Endodermal cell (in vitro differentiated cells): ENCODE results near the gene KAT7. TPM values are rescaled to one million over a fixed set of nuclear protein-coding genes. Genes with fewer than 3 reads are reported as not detected.

ENCODE experiments used
- DNase-seq: peaks from one replicate; pipeline ENCODE4 v3.0.0-alpha.2; 2017
- H3K27ac ChIP-seq: 2 replicates; pipeline ENCODE4 v1.5.1; 2013; ENCODE audit warnings: mild to moderate bottlenecking, low read depth, low read length, moderate library complexity
- H3K27me3 ChIP-seq: 2 replicates; pipeline ENCODE4 v1.6.1; 2013; ENCODE audit warnings: mild to moderate bottlenecking, low read length, moderate library complexity; ENCODE audit not compliant: insufficient read depth, control insufficient read depth, poor library complexity, severe bottlenecking
- H3K36me3 ChIP-seq: 2 replicates; pipeline ENCODE4 v1.7.0; 2013; ENCODE audit warnings: mild to moderate bottlenecking, low read length, moderate library complexity; ENCODE audit not compliant: control insufficient read depth, insufficient read depth
- H3K4me1 ChIP-seq: one replicate; pipeline ENCODE4 v1.7.0; 2013; ENCODE audit warnings: low read length; ENCODE audit not compliant: control insufficient read depth, insufficient read depth
- H3K4me3 ChIP-seq: 2 replicates; pipeline ENCODE4 v1.5.1; 2013; ENCODE audit warnings: mild to moderate bottlenecking, low read length, moderate library complexity
- H3K9ac ChIP-seq: 2 replicates; pipeline ENCODE4 v1.6.1; 2013; ENCODE audit warnings: mild to moderate bottlenecking, low read length, moderate library complexity; ENCODE audit not compliant: poor library complexity, severe bottlenecking; ENCODE audit errors: extremely low read depth
- H3K9me3 ChIP-seq: 2 replicates; pipeline ENCODE4 v1.6.1; 2013; ENCODE audit warnings: mild to moderate bottlenecking, low read length, moderate library complexity; ENCODE audit not compliant: control insufficient read depth
- H3K27ac Mint-ChIP-seq: 2 replicates; pipeline ENCODE4 v1.8.0; 2020; ENCODE audit warnings: mixed read lengths
- H3K27me3 Mint-ChIP-seq: 2 replicates; pipeline ENCODE4 v1.8.0; 2021; ENCODE audit warnings: mild to moderate bottlenecking, mixed read lengths; ENCODE audit not compliant: insufficient read depth
- H3K36me3 Mint-ChIP-seq: 2 replicates; pipeline ENCODE4 v1.8.0; 2020; ENCODE audit warnings: low read depth, mixed read lengths
- H3K4me1 Mint-ChIP-seq: 2 replicates; pipeline ENCODE4 v1.8.0; 2020; ENCODE audit warnings: mixed read lengths
- H3K4me3 Mint-ChIP-seq: 2 replicates; pipeline ENCODE4 v1.8.0; 2020; ENCODE audit warnings: mild to moderate bottlenecking, moderate library complexity, mixed read lengths
- H3K9me3 Mint-ChIP-seq: 2 replicates; pipeline ENCODE4 v1.8.0; 2020; ENCODE audit warnings: mild to moderate bottlenecking, mixed read lengths
- WGBS, 2 experiments: methylation state at CpG; one replicate each; pipeline versions ENCODE4 v1.1.5 to v1.1.7; 2013; ENCODE audit warnings: missing lambda C conversion rate in 2 of 2, mixed read lengths in 1 of 2; ENCODE audit not compliant: insufficient coverage in 1 of 2, insufficient read length in 1 of 2; 5-methylcytosine and 5-hydroxymethylcytosine counted together
- total RNA-seq, 2 donors: library from RNA; stranded (reverse); fragmentation: NEBNext Ultra II Directional in 1 of 2; extraction: Animal tissue kit (Norgen Biotek cat#: 25700) in 1 of 2; gene quantifications; 2 replicates in 1 of 2; 3 replicates in 1 of 2; pipeline ENCODE4 v1.2.1, GENCODE V29; 2021
- TF ChIP-seq, protein P1 (sequence below): fragments of 200-600 bp; sonication (generic); conservative IDR thresholded peaks from 2 replicates; pipeline ENCODE4 v1.5.0; 2021; ENCODE audit warnings: antibody characterized with exemption, mild to moderate bottlenecking

The KAT7 gene
- total RNA-seq, 2 donors from 2014 or later = 77.8 to 80.5 TPM

DNA sequence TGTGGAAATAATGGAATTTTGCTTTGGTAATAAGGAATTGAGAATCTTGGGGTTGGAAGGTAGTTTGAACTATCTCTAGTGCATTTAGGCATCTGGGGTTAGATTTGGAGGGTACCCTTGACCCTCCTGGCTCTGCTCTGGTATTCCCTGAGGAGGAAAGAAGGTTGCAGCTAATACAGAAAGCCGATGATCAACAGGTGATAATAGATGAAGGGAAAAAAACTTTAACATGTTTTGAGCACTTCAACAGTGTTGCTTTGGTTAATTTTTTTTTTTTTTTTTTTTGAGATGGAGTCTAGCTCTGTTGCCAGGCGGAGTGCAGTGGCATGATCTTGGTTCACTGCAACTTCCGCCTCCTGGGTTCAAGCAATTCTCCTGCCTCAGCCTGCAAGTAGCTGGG is 4.8 kb downstream of the KAT7 start:
- Histone ChIP-seq H3K4me1 (no peaks in the 10 kb centered on the region), H3K9ac (no peak overlapping the region), H3K4me3 (no peak overlapping the region), H3K9me3 (no peaks in the 10 kb centered on the region), H3K36me3 (peaks cover 82% of the 10 kb centered on the region), H3K27ac (no peak overlapping the region), H3K27me3 (no peaks in the 10 kb centered on the region)
- WGBS, 2 experiments = 97 to 100% methylated on average over 3 of the region's 3 CpGs
- H3K9me3 Mint-ChIP-seq = no peaks in the 10 kb centered on the region
- H3K4me3 Mint-ChIP-seq = no peak overlapping the region
- TF ChIP-seq, protein P1, sequence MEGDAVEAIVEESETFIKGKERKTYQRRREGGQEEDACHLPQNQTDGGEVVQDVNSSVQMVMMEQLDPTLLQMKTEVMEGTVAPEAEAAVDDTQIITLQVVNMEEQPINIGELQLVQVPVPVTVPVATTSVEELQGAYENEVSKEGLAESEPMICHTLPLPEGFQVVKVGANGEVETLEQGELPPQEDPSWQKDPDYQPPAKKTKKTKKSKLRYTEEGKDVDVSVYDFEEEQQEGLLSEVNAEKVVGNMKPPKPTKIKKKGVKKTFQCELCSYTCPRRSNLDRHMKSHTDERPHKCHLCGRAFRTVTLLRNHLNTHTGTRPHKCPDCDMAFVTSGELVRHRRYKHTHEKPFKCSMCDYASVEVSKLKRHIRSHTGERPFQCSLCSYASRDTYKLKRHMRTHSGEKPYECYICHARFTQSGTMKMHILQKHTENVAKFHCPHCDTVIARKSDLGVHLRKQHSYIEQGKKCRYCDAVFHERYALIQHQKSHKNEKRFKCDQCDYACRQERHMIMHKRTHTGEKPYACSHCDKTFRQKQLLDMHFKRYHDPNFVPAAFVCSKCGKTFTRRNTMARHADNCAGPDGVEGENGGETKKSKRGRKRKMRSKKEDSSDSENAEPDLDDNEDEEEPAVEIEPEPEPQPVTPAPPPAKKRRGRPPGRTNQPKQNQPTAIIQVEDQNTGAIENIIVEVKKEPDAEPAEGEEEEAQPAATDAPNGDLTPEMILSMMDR = no peak
- no peak for DNase-seq
- no peaks in the 10 kb centered on the region for H3K27me3 Mint-ChIP-seq
- H3K4me1 Mint-ChIP-seq = peaks cover 9% of the 10 kb centered on the region
- H3K36me3 Mint-ChIP-seq = peaks cover 75% of the 10 kb centered on the region
- H3K27ac Mint-ChIP-seq = no peak overlapping the region

DNA sequence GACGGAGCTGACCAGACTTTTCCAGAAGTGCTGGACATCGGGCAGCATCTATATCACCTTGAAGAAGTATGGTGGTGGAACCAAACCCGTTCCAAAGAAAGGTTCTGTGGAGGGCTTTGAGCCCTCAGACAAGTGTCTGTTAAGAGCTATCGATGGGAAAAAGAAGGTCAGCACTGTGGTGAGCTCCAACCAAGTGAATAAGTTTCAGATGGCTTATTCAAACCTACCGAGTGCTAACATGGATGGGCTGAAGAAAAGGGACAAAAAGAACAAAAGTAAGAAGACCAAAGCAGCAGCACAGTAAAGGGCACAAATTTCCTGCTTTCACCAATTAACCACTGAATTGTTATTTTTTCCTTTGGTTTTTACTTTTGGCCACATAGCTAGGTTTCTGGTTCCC is 6.9 kb downstream of the KAT7 start:
- Histone ChIP-seq H3K27ac (no peak overlapping the region), H3K4me3 (no peak overlapping the region), H3K9ac (no peak overlapping the region), H3K9me3 (no peaks in the 10 kb centered on the region), H3K27me3 (no peaks in the 10 kb centered on the region), H3K36me3 (peaks cover 93% of the 10 kb centered on the region), H3K4me1 (no peaks in the 10 kb centered on the region)
- TF ChIP-seq, protein P1 = no peak
- no peak overlapping the region for H3K27ac Mint-ChIP-seq
- H3K4me1 Mint-ChIP-seq = no peaks in the 10 kb centered on the region
- no peak for DNase-seq
- no peaks in the 10 kb centered on the region for H3K9me3 Mint-ChIP-seq
- H3K36me3 Mint-ChIP-seq = peaks cover 83% of the 10 kb centered on the region
- no peaks in the 10 kb centered on the region for H3K27me3 Mint-ChIP-seq
- 92 to 98% methylated on average over 5 of the region's 5 CpGs for WGBS, 2 experiments
- H3K4me3 Mint-ChIP-seq = no peak overlapping the region

DNA sequence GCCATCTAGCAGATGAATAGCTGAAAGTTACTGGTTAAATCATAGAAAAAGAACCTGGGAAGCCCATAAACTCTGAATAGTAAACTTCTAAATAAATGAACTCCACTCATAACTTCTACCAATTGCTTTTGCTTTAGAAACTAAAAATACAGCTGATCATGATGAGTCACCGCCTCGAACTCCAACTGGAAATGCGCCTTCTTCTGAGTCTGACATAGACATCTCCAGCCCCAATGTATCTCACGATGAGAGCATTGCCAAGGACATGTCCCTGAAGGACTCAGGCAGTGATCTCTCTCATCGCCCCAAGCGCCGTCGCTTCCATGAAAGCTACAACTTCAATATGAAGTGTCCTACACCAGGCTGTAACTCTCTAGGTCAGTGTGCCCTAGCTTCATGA is 9.7 kb downstream of the KAT7 start:
- H3K4me3 ChIP-seq = no peak overlapping the region
- no peaks in the 10 kb centered on the region for H3K4me1 Mint-ChIP-seq
- H3K9me3 Mint-ChIP-seq = no peaks in the 10 kb centered on the region
- TF ChIP-seq, protein P1 = no peak
- no peak for DNase-seq
- no peaks in the 10 kb centered on the region for H3K9me3 ChIP-seq
- no peak overlapping the region for H3K27ac ChIP-seq
- H3K36me3 ChIP-seq = peaks cover 88% of the 10 kb centered on the region
- 96% methylated on average over 8 of the region's 8 CpGs for WGBS, 2 experiments
- H3K27ac Mint-ChIP-seq = peak overlapping the region; percentile 71
- H3K27me3 Mint-ChIP-seq = no peaks in the 10 kb centered on the region
- H3K36me3 Mint-ChIP-seq = peaks cover 81% of the 10 kb centered on the region
- no peaks in the 10 kb centered on the region for H3K27me3 ChIP-seq
- no peak overlapping the region for H3K9ac ChIP-seq
- no peaks in the 10 kb centered on the region for H3K4me1 ChIP-seq
- H3K4me3 Mint-ChIP-seq = no peak overlapping the region
